Skeletal muscle satellite cell (primary cell): ENCODE measurements around the gene IST1.

Experiments
- H3K27me3 ChIP-seq: 2 replicates; pipeline ENCODE4 v1.7.0; 2013; ENCODE audit warnings: low read length; ENCODE audit not compliant: control insufficient read depth, insufficient read depth
- H3K36me3 ChIP-seq: 2 replicates; pipeline ENCODE4 v1.7.0; 2013; ENCODE audit warnings: mild to moderate bottlenecking, control low read depth, low read length; ENCODE audit not compliant: insufficient read depth
- H3K4me1 ChIP-seq: 2 replicates; pipeline ENCODE4 v1.7.0; 2013; ENCODE audit warnings: low read length; ENCODE audit not compliant: control insufficient read depth, insufficient read depth
- H3K4me2 ChIP-seq: 2 replicates; pipeline ENCODE4 v1.7.0; 2013; ENCODE audit warnings: mild to moderate bottlenecking, low read length
- H3K4me3 ChIP-seq: 2 replicates; pipeline ENCODE4 v1.7.0; 2013; ENCODE audit warnings: low read length
- H3K9ac ChIP-seq: 2 replicates; pipeline ENCODE4 v1.7.0; 2013; ENCODE audit warnings: mild to moderate bottlenecking, low read depth, low read length, moderate library complexity
- H3K9me3 ChIP-seq: replicated peaks from 2 replicates; pipeline ENCODE4 v1.7.0; 2013; ENCODE audit warnings: mild to moderate bottlenecking, control low read depth, low read length

The IST1 gene

GRCh38 chr16:71971571-71971970 lies 76.2 kb downstream of the IST1 start:
- no peaks in the 10 kb centered on the region for H3K9me3 ChIP-seq
- no peak overlapping the region for H3K4me3 ChIP-seq
- H3K36me3 ChIP-seq: no peaks in the 10 kb centered on the region
- H3K4me2 ChIP-seq: no peak overlapping the region
- no peaks in the 10 kb centered on the region for H3K4me1 ChIP-seq
- no peak overlapping the region for H3K9ac ChIP-seq
- peaks cover 16% of the 10 kb centered on the region for H3K27me3 ChIP-seq

DNA sequence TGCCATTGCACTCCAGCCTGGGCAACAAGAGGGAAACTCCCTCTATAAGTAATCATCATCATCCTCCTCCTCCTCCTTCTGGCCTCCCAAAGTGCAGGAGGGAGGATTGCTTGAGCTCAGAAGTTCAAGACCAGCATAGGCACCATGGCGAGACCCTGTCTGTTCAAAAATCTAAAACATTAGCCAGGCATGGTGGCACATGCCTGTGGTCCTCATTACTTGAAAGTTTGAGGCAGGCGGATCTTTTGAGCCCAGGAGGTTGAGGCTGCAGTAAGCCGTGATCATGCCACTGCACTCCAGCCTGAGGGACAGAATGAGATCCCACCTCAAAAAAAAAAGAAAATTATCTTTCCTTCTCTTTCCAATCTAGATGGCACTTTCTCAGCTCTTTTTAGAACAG lies 77.0 kb downstream of the IST1 start:
- no peaks in the 10 kb centered on the region for H3K9me3 ChIP-seq
- H3K9ac ChIP-seq: no peak overlapping the region
- H3K36me3 ChIP-seq: no peaks in the 10 kb centered on the region
- peaks cover 19% of the 10 kb centered on the region for H3K27me3 ChIP-seq
- no peak overlapping the region for H3K4me3 ChIP-seq
- no peak overlapping the region for H3K4me2 ChIP-seq
- H3K4me1 ChIP-seq: no peaks in the 10 kb centered on the region

- Histone ChIP-seq H3K9ac (no peak overlapping the region), H3K4me1 (no peaks in the 10 kb centered on the region), H3K27me3 (peaks cover 23% of the 10 kb centered on the region), H3K9me3 (no peaks in the 10 kb centered on the region), H3K4me3 (no peak overlapping the region), H3K36me3 (no peaks in the 10 kb centered on the region), H3K4me2 (no peak overlapping the region)
Observed at GRCh38 chr16:71973001-71973400, 77.7 kb downstream of the IST1 start.

DNA sequence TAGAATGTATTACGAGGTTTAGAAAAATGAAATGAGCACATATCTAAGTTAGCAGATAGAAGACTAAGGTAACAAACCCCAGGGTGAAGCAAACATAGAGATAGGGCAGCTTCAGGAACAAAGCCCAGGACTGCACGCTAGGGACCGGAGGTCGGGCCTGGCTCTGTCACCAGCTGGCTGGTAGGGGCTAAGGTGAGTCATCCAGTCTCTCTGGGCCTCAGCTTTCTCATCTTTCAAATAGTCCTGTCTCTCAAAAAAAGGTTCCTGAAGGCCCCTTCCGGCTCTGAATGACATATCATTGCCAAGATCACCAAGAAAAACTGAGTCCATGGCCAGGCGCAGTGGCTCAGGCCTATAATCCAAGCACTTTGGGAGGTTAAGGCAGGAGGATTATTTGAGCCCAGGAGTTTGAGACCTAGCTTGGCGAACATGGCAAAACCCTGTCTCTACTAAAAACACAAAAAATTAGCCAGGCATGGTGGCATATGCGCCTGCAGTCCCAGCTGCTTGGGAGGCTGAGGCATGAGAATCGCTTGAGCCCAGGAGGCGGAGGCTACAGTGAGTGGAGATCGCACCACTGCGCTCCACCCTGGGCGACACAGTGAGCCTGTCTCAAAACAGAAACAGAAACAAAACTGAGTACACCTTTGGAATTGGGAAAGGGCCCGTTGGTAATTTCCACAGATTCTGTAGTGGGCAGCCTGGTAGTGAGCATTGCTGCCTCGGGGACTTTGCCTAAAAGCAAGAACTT lies 78.9 kb downstream of the IST1 start:
- Histone ChIP-seq H3K4me1 (no peaks in the 10 kb centered on the region), H3K4me3 (no peak overlapping the region), H3K9ac (no peak overlapping the region), H3K9me3 (no peaks in the 10 kb centered on the region), H3K4me2 (no peak overlapping the region), H3K27me3 (peaks cover 23% of the 10 kb centered on the region), H3K36me3 (no peaks in the 10 kb centered on the region)
